IMR-90 (cell line): Measurements from ENCODE around the gene RAB8B. TPM values are rescaled to one million over a fixed set of nuclear protein-coding genes. Genes with fewer than 3 reads are reported as not detected.

ENCODE experiments used
- ATAC-seq: fragments of 200-7000 bp; cut with Tn5 transposase; 2 replicates; pipeline ENCODE4 v1.9.1; 2020; ENCODE audit warnings: low read depth, mild to moderate bottlenecking, moderate library complexity
- Bru-seq: library from RNA; stranded (reverse); fragments of 400-500 nt; gene quantifications from one replicate; lab custom pipeline; 2021; lab: Mats Ljungman, UMichigan
- BruChase-seq, 2 experiments: library from RNA; stranded (reverse); fragments of 400-500 nt; gene quantifications; one replicate each; lab custom pipeline; 2021; lab: Mats Ljungman, UMichigan
- BruUV-seq: library from RNA; stranded (reverse); fragments of 400-500 nt; replicated peaks from 2 replicates; lab custom pipeline; 2021; lab: Mats Ljungman, UMichigan
- CTCF ChIA-PET: fragments of 300-600 bp; formaldehyde crosslinking; extraction: SDS; loops from one replicate; lab custom pipeline; 2021; ENCODE audit warnings: antibody characterized with exemption; lab: Yijun Ruan, JAX
- POLR2A ChIA-PET: fragments of 300-600 bp; sonication (Branson Sonifier 250); formaldehyde crosslinking; loops from one replicate; lab custom pipeline; 2022; ENCODE audit warnings: antibody characterized with exemption; ENCODE audit not compliant: unreplicated experiment; lab: Charles Lee
- DNase-seq: peaks from one replicate; pipeline ENCODE4 v3.0.0; 2013
- H2AFZ ChIP-seq: replicated peaks from 2 replicates; pipeline ENCODE3; 2013; ENCODE audit warnings: low read length, mild to moderate bottlenecking; ENCODE audit not compliant: poor library complexity
- H2AK5ac ChIP-seq: 2 replicates; pipeline ENCODE4 v1.6.1; 2013; ENCODE audit warnings: low read depth, low read length, inconsistent platforms
- H2AK9ac ChIP-seq: replicated peaks from 2 replicates; pipeline ENCODE3; 2013; ENCODE audit warnings: mild to moderate bottlenecking, low read depth, low read length, moderate library complexity; ENCODE audit not compliant: poor library complexity
- H2BK120ac ChIP-seq: 2 replicates; pipeline ENCODE4 v1.6.1; 2013; ENCODE audit warnings: low read depth, low read length, inconsistent platforms
- H2BK15ac ChIP-seq: 3 replicates; pipeline ENCODE4 v1.6.1; 2013; ENCODE audit warnings: low read depth, low read length, inconsistent platforms
- H2BK20ac ChIP-seq: 2 replicates; pipeline ENCODE4 v1.6.1; 2013; ENCODE audit warnings: low read depth, mild to moderate bottlenecking, inconsistent platforms, low read length, moderate library complexity
- H2BK5ac ChIP-seq: 2 replicates; pipeline ENCODE4 v1.6.1; 2013; ENCODE audit warnings: mild to moderate bottlenecking, low read depth, low read length, inconsistent platforms; ENCODE audit not compliant: poor library complexity, severe bottlenecking
- H3K14ac ChIP-seq: replicated peaks from 2 replicates; pipeline ENCODE4 v1.6.1; 2013; ENCODE audit warnings: low read depth, low read length, inconsistent platforms
- H3K18ac ChIP-seq: 2 replicates; pipeline ENCODE4 v1.6.1; 2013; ENCODE audit warnings: low read depth, low read length, control low read depth
- H3K23ac ChIP-seq: 2 replicates; pipeline ENCODE4 v1.6.1; 2013; ENCODE audit warnings: low read depth, low read length, inconsistent platforms
- H3K27ac ChIP-seq: 2 replicates; pipeline ENCODE4 v1.5.1; 2013; ENCODE audit warnings: mild to moderate bottlenecking, control low read depth, low read length; ENCODE audit not compliant: insufficient read depth
- H3K27me3 ChIP-seq: 2 replicates; pipeline ENCODE4 v1.6.1; 2013; ENCODE audit warnings: low read length; ENCODE audit not compliant: control insufficient read depth, insufficient read depth
- H3K36me3 ChIP-seq: 2 replicates; pipeline ENCODE4 v1.6.1; 2013; ENCODE audit warnings: low read length, mixed read lengths; ENCODE audit not compliant: control insufficient read depth, insufficient read depth
- H3K4ac ChIP-seq: 2 replicates; pipeline ENCODE4 v1.6.1; 2013; ENCODE audit warnings: low read depth, low read length, inconsistent platforms
- H3K4me1 ChIP-seq: 2 replicates; pipeline ENCODE4 v1.6.1; 2013; ENCODE audit warnings: low read length, mixed read lengths; ENCODE audit not compliant: control insufficient read depth, insufficient read depth
- H3K4me2 ChIP-seq: 2 replicates; pipeline ENCODE4 v1.6.1; 2013; ENCODE audit warnings: low read depth, mild to moderate bottlenecking, control low read depth, low read length, moderate library complexity
- H3K4me3 ChIP-seq: 2 replicates; pipeline ENCODE4 v1.5.1; 2013; ENCODE audit warnings: low read depth, mild to moderate bottlenecking, control low read depth, low read length, moderate library complexity; ENCODE audit not compliant: insufficient read depth
- H3K56ac ChIP-seq: 2 replicates; pipeline ENCODE4 v1.6.1; 2013; ENCODE audit warnings: low read length, inconsistent platforms; ENCODE audit not compliant: insufficient read depth; ENCODE audit errors: extremely low read depth
- H3K79me1 ChIP-seq, 2 experiments: 2 replicates each; pipeline ENCODE4 v1.6.1; 2013; ENCODE audit warnings: low read length in 2 of 2, inconsistent platforms in 1 of 2, low read depth in 1 of 2
- H3K9ac ChIP-seq: 2 replicates; pipeline ENCODE4 v1.6.1; 2013; ENCODE audit warnings: low read depth, low read length, control low read depth
- H3K9me1 ChIP-seq: 2 replicates; pipeline ENCODE4 v1.6.1; 2013; ENCODE audit warnings: low read length, inconsistent platforms; ENCODE audit not compliant: insufficient read depth
- H3K9me3 ChIP-seq: 2 replicates; pipeline ENCODE4 v1.6.1; 2013; ENCODE audit warnings: low read length; ENCODE audit not compliant: control insufficient read depth, insufficient read depth
- H4K20me1 ChIP-seq: 2 replicates; pipeline ENCODE4 v1.6.1; 2013; ENCODE audit warnings: low read length, inconsistent platforms; ENCODE audit not compliant: insufficient read depth
- H4K5ac ChIP-seq: 2 replicates; pipeline ENCODE4 v1.6.1; 2013; ENCODE audit warnings: mild to moderate bottlenecking, low read depth, low read length, control low read depth
- H4K8ac ChIP-seq, 2 experiments: 2 replicates each; pipeline ENCODE4 v1.6.1; 2013; ENCODE audit warnings: low read depth in 2 of 2, low read length in 2 of 2, control low read depth in 1 of 2, inconsistent platforms in 1 of 2
- H4K91ac ChIP-seq: 2 replicates; pipeline ENCODE4 v1.6.1; 2013; ENCODE audit warnings: low read depth, low read length, inconsistent platforms; ENCODE audit not compliant: insufficient read depth
- CEBPB ChIP-seq: IDR thresholded peaks from 2 replicates; pipeline ENCODE4 v1.6.1; 2012; ENCODE audit warnings: low read depth, low read length, improper control_type of control experiment
- CHD1 ChIP-seq: IDR thresholded peaks from 2 replicates; pipeline ENCODE4 v1.6.1; 2012; ENCODE audit warnings: low read depth, low read length, improper control_type of control experiment
- CTCF ChIP-seq: conservative IDR thresholded peaks from 2 replicates; pipeline ENCODE4 v1.5.1; 2012; ENCODE audit warnings: mild to moderate bottlenecking, low read depth, low read length, improper control_type of control experiment
- FOS ChIP-seq: fragments of 150-350 bp; IDR thresholded peaks from 2 replicates; pipeline ENCODE4 v1.6.1; 2016; ENCODE audit warnings: low read depth, low read length
- MAFK ChIP-seq: IDR thresholded peaks from 2 replicates; pipeline ENCODE4 v1.6.1; 2012; ENCODE audit warnings: low read depth, low read length, improper control_type of control experiment
- MAZ ChIP-seq: IDR thresholded peaks from 2 replicates; pipeline ENCODE4 v1.6.1; 2012; ENCODE audit warnings: low read depth, mild to moderate bottlenecking, low read length, improper control_type of control experiment, moderate library complexity, borderline replicate concordance
- MXI1 ChIP-seq: IDR thresholded peaks from 2 replicates; pipeline ENCODE4 v1.6.1; 2012; ENCODE audit warnings: low read depth, mild to moderate bottlenecking, low read length, moderate library complexity, borderline replicate concordance
- NFE2L2 ChIP-seq: fragments of 150-350 bp; IDR thresholded peaks from 2 replicates; pipeline ENCODE4 v1.6.1; 2016; ENCODE audit warnings: low read depth, mild to moderate bottlenecking, low read length
- POLR2A ChIP-seq: IDR thresholded peaks from 2 replicates; pipeline ENCODE4 v1.6.1; 2012; ENCODE audit warnings: mild to moderate bottlenecking, low read depth, low read length
- RCOR1 ChIP-seq: IDR thresholded peaks from 2 replicates; pipeline ENCODE4 v1.6.1; 2012; ENCODE audit warnings: mild to moderate bottlenecking, low read length, improper control_type of control experiment; ENCODE audit not compliant: insufficient replicate concordance
- RFX5 ChIP-seq: IDR thresholded peaks from 2 replicates; pipeline ENCODE4 v1.8.0; 2012; ENCODE audit warnings: low read depth, mild to moderate bottlenecking, low read length, moderate library complexity
- SMC3 ChIP-seq: fragments of 150-350 bp; IDR thresholded peaks from 2 replicates; pipeline ENCODE4 v1.6.1; 2016; ENCODE audit warnings: low read depth, mild to moderate bottlenecking, antibody characterized with exemption, low read length, moderate library complexity
- WGBS, 2 experiments: methylation state at CpG; one replicate each; pipeline versions ENCODE4 v1.1.5 to v1.1.7; 2013; ENCODE audit warnings: missing lambda C conversion rate in 2 of 2; ENCODE audit not compliant: insufficient read length in 1 of 2; ENCODE audit errors: extremely low coverage in 2 of 2; 5-methylcytosine and 5-hydroxymethylcytosine counted together
- dilution Hi-C: fragments of 300-500 bp; cut with HindIII; formaldehyde crosslinking; loops from one replicate; pipeline ENCODE4 v1.14.3; 2018; ENCODE audit warnings: low sequenced_read_pairs; ENCODE audit not compliant: unreplicated experiment
- in situ Hi-C: fragments of 300-500 bp; cut with MboI; formaldehyde crosslinking; loops from 3 replicates; pipeline ENCODE4 v1.14.3; 2019; ENCODE audit warnings: low sequenced_read_pairs, inconsistent platforms, mixed read lengths
- intact Hi-C: fragments of 100-400 bp; cut with micrococcal nuclease; formaldehyde crosslinking; loops from 2 replicates; pipeline ENCODE4 v1.10.0; 2022
- long read RNA-seq: library from polyadenylated mRNA; unstranded; transcript quantifications from one replicate; pipeline ENCODE4 v2.0.0, GENCODE V29; 2021; ENCODE audit not compliant: unreplicated experiment
- polyA plus RNA-seq, 3 experiments: library from polyadenylated mRNA; depleted of rRNA; stranded (reverse); fragments of >200 nt; gene quantifications; 2 replicates each; pipeline ENCODE4 v1.2.3, GENCODE V29; 2012; ENCODE audit warnings: low replicate concordance in 1 of 3
- total RNA-seq: library from RNA; depleted of rRNA; stranded (reverse); fragments of >200 nt; gene quantifications from 2 replicates; pipeline ENCODE4 v1.2.3, GENCODE V29; 2012; rRNA removed

The RAB8B gene
- total RNA-seq (29.4 and 66.4 TPM in 2 replicates), polyA plus RNA-seq (2012; rRNA removed) (19.4 and 24.6 TPM in 2 replicates), Bru-seq, nascent RNA (percentile 84 among the genes with signal in this experiment), BruChase-seq, experiment 1, labeled RNA remaining after a 6-hour chase (percentile 84 among the genes with signal in this experiment), BruChase-seq, experiment 2, labeled RNA remaining after a 2-hour chase (percentile 83 among the genes with signal in this experiment)
- 1.6 and 2.2 TPM in 2 replicates for polyA plus RNA-seq (2012; cell fraction: cytosol; rRNA removed)
- 0.63 and 7.6 TPM in 2 replicates for polyA plus RNA-seq (2012; cell fraction: nucleus; rRNA removed; ENCODE audit: low replicate concordance)
- long read RNA-seq, full-length matches to known transcripts = 34 of 37 reads
- long read RNA-seq, partial matches to known transcripts = 0 of 37 reads
- long read RNA-seq, other reads (novel, unspliced or antisense) = 3 of 37 reads

GRCh38 chr15:63188926-63189871 lies at the start of gene RAB8B:
RAB8B (plus strand) TSS chr15:63189606; CDS start chr15:63189625, 19 bp downstream.
- intact Hi-C loops = loop anchor here (2.0 kb wide), 1 partner anchor 88 kb away; the partner anchor contains the start of gene APH1B
- peak within 1 kb of the TSS; percentile 92 for H4K91ac ChIP-seq
- dilution Hi-C loops = no loop called here
- peak; percentile 98 for ATAC-seq
- H3K36me3 ChIP-seq = no peaks in the 10 kb centered on the region
- peak within 1 kb of the TSS; percentile 96 for H2AK5ac ChIP-seq
- CTCF ChIA-PET = no interaction called here
- peaks cover 12% of the 10 kb centered on the region; the same call in 1 of the 2 replicates for H4K20me1 ChIP-seq
- H2BK5ac ChIP-seq = peak within 1 kb of the TSS; percentile 95
- no peaks in the 10 kb centered on the region for H3K9me3 ChIP-seq
- H2BK20ac ChIP-seq = peak within 1 kb of the TSS; percentile 47
- H3K56ac ChIP-seq = peak within 1 kb of the TSS; percentile 69
- peak within 1 kb of the TSS; percentile 97 for H3K23ac ChIP-seq
- peak within 1 kb of the TSS; percentile 94 for H3K4ac ChIP-seq
- peak; percentile 94 for DNase-seq
- peak within 1 kb of the TSS; percentile 75 for H2BK120ac ChIP-seq
- H3K4me1 ChIP-seq = peaks cover 10% of the 10 kb centered on the region
- H3K14ac ChIP-seq = peak within 1 kb of the TSS; percentile 97
- in situ Hi-C loops = no loop called here
- H3K79me1 ChIP-seq = peaks cover 17 to 42% of the 10 kb centered on the region in 2 experiments
- peak within 1 kb of the TSS; percentile 85 for H3K18ac ChIP-seq
- peaks cover 14% of the 10 kb centered on the region for H3K9me1 ChIP-seq
- peak within 1 kb of the TSS; percentile 98 for H3K9ac ChIP-seq
- peak within 1 kb of the TSS; percentile 99 for H3K4me2 ChIP-seq
- peak within 1 kb of the TSS; percentile 97 for H3K27ac ChIP-seq
- BruUV-seq = no TSS peak
- H2AFZ ChIP-seq = peak within 1 kb of the TSS; percentile 97
- H3K27me3 ChIP-seq = no peaks in the 10 kb centered on the region
- H4K5ac ChIP-seq = peak within 1 kb of the TSS; percentile 80
- H4K8ac ChIP-seq = peak within 1 kb of the TSS; percentile 72 to 88
- peak within 1 kb of the TSS; percentile 90 for H2AK9ac ChIP-seq
- peak within 1 kb of the TSS; percentile 74; the same call in 1 of the 3 replicates for H2BK15ac ChIP-seq
- H3K4me3 ChIP-seq = peak within 1 kb of the TSS; percentile 95
- POLR2A ChIA-PET = interaction anchor here (0.6 to 1.2 kb wide), 2 partner anchors 32 to 100 kb away, joined by 4 to 8 read pairs; partner anchors contain the start of gene RPS27L
- 0% methylated on average over 24 of the region's 77 CpGs; no CpG with 5 or more reads in 1 of the 2 experiments for WGBS, 2 experiments
- TF ChIP-seq FOS = no peak
- no peak for TF ChIP-seq NFE2L2
- no peak for TF ChIP-seq CTCF
- TF ChIP-seq MAFK = no peak
- 0 out of 2 replicates have a peak, but pooled peaks have one; percentile 10 for TF ChIP-seq SMC3
- TF ChIP-seq RFX5 = no peak
- no peak for TF ChIP-seq CHD1
- TF ChIP-seq MXI1 = no peak
- TF ChIP-seq RCOR1 = no peak
- TF ChIP-seq CEBPB = no peak
- TF ChIP-seq POLR2A = peak; percentile 72
- TF ChIP-seq MAZ = 0 out of 2 replicates have a peak, but pooled peaks have one; percentile 83
